Non-pigmented ciliary epithelial cell (primary cell): ENCODE measurements around the gene ANGPT4.

ENCODE experiments used
- DNase-seq: peaks from one replicate; pipeline ENCODE4 v3.0.0-alpha.2; 2010; ENCODE audit warnings: low read depth

The ANGPT4 gene

DNA sequence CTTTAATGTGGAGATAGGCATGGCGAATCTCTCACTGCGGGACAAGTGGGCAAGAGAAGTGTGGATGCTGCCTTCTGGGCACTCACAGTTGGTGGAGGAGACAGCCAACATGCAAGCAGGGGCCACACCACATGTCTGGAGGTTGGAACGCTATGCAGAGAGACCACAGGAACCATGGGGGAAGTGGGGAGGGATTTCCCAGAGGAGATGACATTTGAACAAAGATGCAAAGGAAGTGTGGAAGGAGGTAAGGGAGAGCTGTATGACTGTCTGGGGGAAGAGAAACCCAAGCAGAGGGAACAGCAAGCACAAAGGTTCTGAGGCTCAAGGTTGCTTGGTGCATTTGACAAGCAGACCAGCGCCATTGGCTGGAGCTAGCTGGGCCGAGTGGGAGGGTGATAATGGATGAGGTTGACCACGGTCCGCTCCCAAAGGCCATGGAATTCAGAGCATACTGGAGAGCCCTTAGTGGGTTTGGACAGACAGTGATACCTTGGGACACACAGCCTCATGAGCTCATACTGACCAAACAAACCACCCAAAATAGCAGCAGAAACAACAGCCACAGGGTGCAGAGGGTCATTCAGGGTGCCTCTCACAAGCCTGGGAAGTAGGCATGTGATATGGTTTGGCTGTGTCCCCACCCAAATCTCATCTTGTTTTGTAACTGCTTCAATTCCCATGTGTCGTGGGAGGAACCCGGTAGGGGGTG, 90.3 kb downstream of the ANGPT4 start:
- no peak for DNase-seq

DNA sequence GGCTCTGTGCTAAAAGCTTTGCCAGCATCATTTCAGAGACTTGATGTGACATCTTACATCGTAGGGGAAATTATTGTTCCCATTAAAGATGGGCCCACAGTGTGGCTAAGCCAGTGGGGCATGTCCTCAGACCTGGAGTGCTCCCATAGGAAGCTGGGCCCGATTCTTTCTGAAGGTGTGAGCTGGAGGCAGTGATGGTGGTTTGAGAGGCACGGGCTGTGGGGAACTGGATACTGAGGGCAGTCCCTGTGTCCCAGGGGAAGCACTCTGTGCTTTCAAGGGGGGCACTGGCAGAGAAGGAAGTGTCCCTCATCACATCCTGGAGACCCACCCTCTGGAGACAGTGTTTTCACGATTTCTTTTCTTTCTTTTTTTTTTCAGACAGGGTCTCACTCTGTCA, 91.2 kb downstream of the ANGPT4 start:
- DNase-seq, result no peak

DNA sequence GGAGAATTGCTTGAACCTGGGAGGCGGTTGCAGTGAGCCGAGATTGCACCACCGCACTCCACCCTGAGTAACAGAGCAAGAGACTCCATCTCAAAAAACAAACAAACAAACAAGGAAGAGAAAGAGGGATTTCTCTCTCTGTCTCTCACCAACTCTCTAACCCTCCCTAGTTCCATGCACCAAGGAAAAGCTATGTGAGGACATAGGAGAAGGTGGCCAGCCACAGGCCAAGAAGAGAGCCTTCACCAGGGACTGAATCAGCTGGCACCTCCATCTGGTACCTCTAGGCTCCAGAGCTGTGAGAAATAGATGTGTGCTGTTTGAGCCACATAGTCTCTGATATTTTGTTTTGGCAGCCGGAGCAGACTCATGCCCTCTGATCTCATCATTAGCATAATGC, 91.6 kb downstream of the ANGPT4 start:
- no peak for DNase-seq

DNA sequence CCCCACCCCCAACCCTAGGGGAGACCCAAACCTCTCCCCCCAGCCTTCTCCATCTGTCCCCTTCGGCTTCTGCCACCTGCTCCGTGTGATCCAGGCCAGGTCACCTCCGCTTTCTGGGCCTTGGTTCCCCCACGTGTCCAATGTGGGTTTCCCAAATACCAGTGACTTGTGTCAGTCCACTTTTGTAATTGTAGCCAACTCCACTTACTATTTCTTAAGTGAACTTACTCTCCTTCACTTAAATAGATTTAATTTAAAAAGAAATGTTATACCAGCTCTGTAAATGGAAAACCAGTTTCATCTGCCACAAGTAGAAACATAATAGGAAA, 92.6 kb downstream of the ANGPT4 start:
- no peak for DNase-seq

DNA sequence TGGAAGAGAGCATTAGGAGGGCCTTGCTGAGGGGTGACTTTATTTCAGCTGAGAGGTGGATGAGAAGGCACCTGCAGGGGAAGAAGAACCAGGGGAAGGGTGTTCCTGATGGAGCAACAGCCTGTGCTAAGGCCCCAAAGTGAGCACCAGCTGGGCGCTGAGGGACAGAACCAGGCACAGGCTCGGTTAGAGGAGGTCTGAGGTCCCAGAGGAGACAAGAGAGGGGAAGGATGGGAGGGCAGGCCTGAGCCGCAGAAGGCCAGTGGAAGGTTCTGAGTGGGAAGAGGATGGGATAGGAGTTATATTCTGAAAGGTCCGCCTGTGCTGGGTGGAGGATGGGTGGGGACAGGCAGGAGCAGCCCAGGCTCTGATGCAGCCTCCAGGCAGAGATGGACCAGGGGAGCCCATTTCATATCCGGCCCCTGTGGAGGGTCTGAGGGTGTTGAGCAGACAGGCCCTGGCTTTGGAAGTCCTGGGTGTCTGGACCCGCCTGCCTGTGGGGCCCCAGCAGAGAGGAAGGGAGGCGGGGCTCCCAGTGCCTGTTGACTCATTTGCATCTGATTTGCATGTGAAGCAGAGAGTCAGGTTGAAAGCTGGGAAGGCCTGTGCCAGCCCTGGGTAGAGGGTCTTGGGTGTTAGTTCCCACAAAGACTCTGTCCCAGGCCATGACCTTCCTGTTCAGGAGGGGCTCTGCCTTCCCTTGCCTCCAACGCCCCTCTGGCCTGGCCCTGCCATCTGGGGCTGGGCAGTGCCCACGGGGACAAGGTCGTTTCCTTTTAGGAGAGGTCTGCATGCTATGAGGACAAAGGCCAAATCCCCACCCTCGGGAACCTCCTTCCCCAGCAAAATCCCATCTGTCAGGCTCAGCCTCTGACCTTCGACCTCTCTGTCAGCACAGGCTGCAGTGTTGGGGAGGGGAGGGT, 93.2 kb downstream of the ANGPT4 start:
- no peak for DNase-seq

DNA sequence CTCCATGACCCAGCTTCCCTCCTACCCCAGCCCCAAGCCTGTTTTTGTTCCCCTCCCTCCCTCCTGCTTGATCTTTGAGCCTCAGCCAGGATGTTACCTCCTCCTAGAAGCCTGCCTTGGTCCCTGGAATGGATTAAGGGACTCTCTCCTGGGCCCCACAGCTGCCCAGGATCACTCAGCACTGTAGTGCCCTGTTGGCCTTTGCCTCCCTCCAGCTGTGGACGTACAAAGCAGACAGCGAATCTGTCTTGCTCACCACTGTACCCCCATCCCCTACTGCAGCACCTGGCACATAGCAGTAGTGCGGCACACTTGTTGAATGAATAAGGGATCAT, 94.4 kb downstream of the ANGPT4 start:
- DNase-seq, result no peak

DNA sequence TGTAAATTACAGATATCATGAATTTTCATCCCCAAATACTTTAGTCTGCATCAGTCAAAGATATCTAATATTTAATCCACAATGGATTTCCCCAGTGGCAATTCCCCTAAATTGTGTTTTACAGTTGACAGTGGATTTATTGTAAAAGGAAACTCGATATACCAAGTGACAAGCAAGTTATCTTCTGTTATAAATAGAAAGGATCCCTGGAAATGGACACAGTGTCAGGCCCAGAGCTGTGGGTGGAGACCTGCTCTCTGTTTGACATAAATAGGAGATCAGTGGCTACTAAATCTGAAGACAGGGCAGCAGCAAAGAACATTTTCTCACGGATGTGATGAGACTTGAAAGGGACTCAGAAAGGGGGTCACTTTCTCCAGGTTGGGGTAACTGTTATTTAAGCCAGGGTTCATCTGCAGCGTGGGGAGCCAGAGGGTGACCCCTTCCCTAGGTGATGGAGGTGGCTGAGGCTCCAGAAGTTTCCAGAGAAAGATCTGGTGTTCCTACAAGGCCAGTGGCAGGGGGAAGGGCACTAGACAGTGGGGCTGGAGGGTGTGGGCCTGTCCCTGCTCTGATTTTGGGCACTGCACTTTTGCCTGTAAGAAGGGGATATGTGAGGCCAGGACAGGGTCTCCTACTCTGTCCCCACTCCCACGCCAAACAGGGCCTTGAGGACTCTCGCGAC, 94.9 kb downstream of the ANGPT4 start:
- DNase-seq, result no peak

DNA sequence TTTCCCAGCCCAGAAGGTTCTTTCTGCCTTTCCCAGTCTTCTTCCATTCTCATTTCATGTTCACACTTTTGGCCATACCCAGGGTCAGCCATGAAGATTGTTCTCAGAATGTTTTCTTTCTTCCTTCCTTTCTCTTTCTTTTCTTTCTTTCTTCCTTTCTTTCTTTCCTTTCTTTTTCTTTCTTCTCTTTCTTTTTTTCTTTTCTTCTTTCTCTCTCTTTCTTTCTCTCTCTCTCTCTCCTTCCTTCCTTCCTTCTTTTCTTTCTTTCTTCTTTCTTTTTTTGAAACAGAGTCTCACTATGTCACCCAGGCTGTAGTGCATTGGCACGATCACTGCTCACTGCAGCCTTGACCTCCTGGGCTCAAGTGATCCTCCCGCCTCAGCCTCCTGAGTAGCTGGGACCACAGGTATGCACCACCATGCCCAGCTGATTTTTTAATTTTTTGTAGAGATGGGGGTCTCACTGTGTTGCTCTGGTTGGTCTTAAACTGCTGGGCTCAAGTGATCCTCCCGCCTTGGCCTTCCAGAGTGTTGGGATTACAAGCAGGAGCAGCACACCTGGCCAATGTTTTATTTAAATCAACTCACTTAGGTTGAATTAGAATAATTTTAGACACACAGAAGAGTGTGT, 95.7 kb downstream of the ANGPT4 start:
- DNase-seq, result no peak
